Smooth muscle cell (in vitro differentiated cells): ENCODE measurements around the gene GORASP1. TPM values are rescaled to one million over a fixed set of nuclear protein-coding genes. Genes with fewer than 3 reads are reported as not detected.
A peak's percentile ranks its signal among the peaks of the same experiment; 100 is the strongest.

ENCODE experiments used
- DNase-seq: peaks from one replicate; lab custom pipeline; 2025; ENCODE audit not compliant: unreplicated experiment; lab: John Stamatoyannopoulos, UW
- H2AFZ ChIP-seq: fragments of 200-600 bp; sonication (generic); 2 replicates; pipeline ENCODE4 v1.6.0; 2016; ENCODE audit warnings: antibody characterized with exemption, low read depth, mild to moderate bottlenecking
- H3F3A ChIP-seq: fragments of 200-600 bp; sonication (generic); 2 replicates; pipeline ENCODE4 v1.6.0; 2017; ENCODE audit warnings: antibody characterized with exemption, low read depth
- H3K27ac ChIP-seq: fragments of 200-600 bp; sonication (generic); 2 replicates; pipeline ENCODE4 v1.5.1; 2016; ENCODE audit warnings: low read depth, mild to moderate bottlenecking
- H3K27me3 ChIP-seq: fragments of 200-600 bp; sonication (generic); 2 replicates; pipeline ENCODE4 v1.6.1; 2016; ENCODE audit warnings: low read depth, mild to moderate bottlenecking
- H3K36me3 ChIP-seq: fragments of 200-600 bp; sonication (generic); 2 replicates; pipeline ENCODE4 v1.5.1; 2016; ENCODE audit warnings: low read depth
- H3K4me1 ChIP-seq: fragments of 200-600 bp; sonication (generic); 2 replicates; pipeline ENCODE4 v1.5.1; 2016; ENCODE audit warnings: low read depth
- H3K4me2 ChIP-seq: fragments of 200-600 bp; sonication (generic); 2 replicates; pipeline ENCODE4 v1.6.0; 2016; ENCODE audit warnings: mild to moderate bottlenecking
- H3K4me3 ChIP-seq: fragments of 200-600 bp; sonication (generic); 2 replicates; pipeline ENCODE4 v1.5.1; 2016; ENCODE audit warnings: mild to moderate bottlenecking
- H3K79me2 ChIP-seq: fragments of 200-600 bp; sonication (generic); 2 replicates; pipeline ENCODE4 v1.6.0; 2016; ENCODE audit warnings: low read depth, mild to moderate bottlenecking
- H3K9ac ChIP-seq: fragments of 200-600 bp; sonication (generic); 2 replicates; pipeline ENCODE4 v1.6.0; 2016; ENCODE audit warnings: low read depth
- H3K9me3 ChIP-seq: fragments of 200-600 bp; sonication (generic); replicated peaks from 2 replicates; pipeline ENCODE4 v1.5.1; 2016; ENCODE audit warnings: low read depth
- H4K20me1 ChIP-seq: fragments of 200-600 bp; sonication (generic); 2 replicates; pipeline ENCODE4 v1.6.0; 2016; ENCODE audit warnings: low read depth
- CTCF ChIP-seq: fragments of 200-600 bp; sonication (generic); IDR thresholded peaks from 2 replicates; pipeline ENCODE4 v1.5.1; 2017; ENCODE audit warnings: borderline replicate concordance, mild to moderate bottlenecking, antibody characterized with exemption; ENCODE audit not compliant: insufficient read depth, poor library complexity, severe bottlenecking
- microRNA-seq: library from miRNA; unstranded; fragments of <30 nt; microRNA quantifications from one replicate; pipeline ENCODE4, GENCODE V29; 2016; ENCODE audit warnings: borderline number of aligned reads
- polyA plus RNA-seq: library from polyadenylated mRNA; unstranded; fragments of >200 nt; fragmentation: Nextera tagmentation; extraction: Ambion mirVana; gene quantifications from 2 replicates; pipeline ENCODE4 v1.2.1, GENCODE V29; 2016
- total RNA-seq: library from RNA; depleted of rRNA; stranded (reverse); fragments of >200 nt; gene quantifications from 2 replicates; pipeline ENCODE4 v1.2.3, GENCODE V29; 2014

The GORASP1 gene
- total and polyA plus RNA-seq, 2 experiments from 2014 or later, result 29.5 to 41.6 TPM

GRCh38 chr3:39050029-39050428 is 57.4 kb downstream of the GORASP1 start:
- no peak for DNase-seq
- peak overlapping the region; percentile 8 for H2AFZ ChIP-seq

More at GRCh38 chr3:39050029-39050428, 57.4 kb downstream of the GORASP1 start:
- TF ChIP-seq CTCF, result no peak
- no peak overlapping the region for H3K27ac ChIP-seq
- H4K20me1 ChIP-seq, result peaks cover 18% of the 10 kb centered on the region
- H3K4me3 ChIP-seq, result no peak overlapping the region
- H3F3A ChIP-seq, result no peaks in the 10 kb centered on the region
- peaks cover 7% of the 10 kb centered on the region for H3K4me1 ChIP-seq
- no peaks in the 10 kb centered on the region for H3K27me3 ChIP-seq
- H3K4me2 ChIP-seq, result no peak overlapping the region
- H3K79me2 ChIP-seq, result peaks cover 30% of the 10 kb centered on the region
- H3K9me3 ChIP-seq, result no peaks in the 10 kb centered on the region
- no peak overlapping the region for H3K9ac ChIP-seq
- H3K36me3 ChIP-seq, result no peaks in the 10 kb centered on the region

Small RNA genes within 50 kb of the gene (microRNA-seq; reads per million reads assigned to microRNA genes)
- not detected for gene MIR6822

Other genes starting within 250 kb of the GORASP1 start
- gene SCN11A, start 55.7 kb downstream of the GORASP1 start, total RNA-seq, result 0.04 TPM in 1 of 2 replicates, not detected in the other
- gene SCN11A, start 55.7 kb downstream of the GORASP1 start, polyA plus RNA-seq, result not detected in 2 replicates
- gene WDR48, start 55.6 kb downstream of the GORASP1 start, total RNA-seq, result 34.6 and 37.1 TPM in 2 replicates
- gene WDR48, start 55.6 kb downstream of the GORASP1 start, polyA plus RNA-seq, result 26.9 TPM in 2 replicates
- 1.7 and 2.3 TPM in 2 replicates for gene TTC21A, start 53 bp upstream of the GORASP1 start, total RNA-seq
- gene TTC21A, start 53 bp upstream of the GORASP1 start, polyA plus RNA-seq, result 10.2 and 10.6 TPM in 2 replicates
- 124 and 159 TPM in 2 replicates for gene CSRNP1, start 46.0 kb upstream of the GORASP1 start, total RNA-seq
- gene CSRNP1, start 46.0 kb upstream of the GORASP1 start, polyA plus RNA-seq, result 198 and 252 TPM in 2 replicates
- 0.13 and 0.31 TPM in 2 replicates for gene XIRP1, start 85.0 kb upstream of the GORASP1 start, total RNA-seq
- gene XIRP1, start 85.0 kb upstream of the GORASP1 start, polyA plus RNA-seq, result 0.60 and 0.75 TPM in 2 replicates
- 0.31 TPM in 1 of 2 replicates, not detected in the other for gene CX3CR1, start 172.4 kb upstream of the GORASP1 start, total RNA-seq
- 0.70 TPM in 1 of 2 replicates, not detected in the other for gene CX3CR1, start 172.4 kb upstream of the GORASP1 start, polyA plus RNA-seq
- gene CCR8, start 222.1 kb upstream of the GORASP1 start, total RNA-seq, result not detected in 2 replicates
- not detected in 2 replicates for gene CCR8, start 222.1 kb upstream of the GORASP1 start, polyA plus RNA-seq